Central memory CD8-positive, alpha-beta T cell (primary cell): Measurements from ENCODE around the gene GRM2.
"Not testable (repeated sequence)": the region's sequence is repeated elsewhere in the genome, so short reads cannot be mapped to it uniquely, and the experiment has no call there.

Experiments used
- ATAC-seq: fragments of 150-1000 bp; cut with Tn5 transposase; replicated peaks from 2 replicates; pipeline ENCODE4 v1.10.0; 2022; ENCODE audit warnings: mild to moderate bottlenecking, moderate FRiP score, moderate number of reproducible peaks; ENCODE audit not compliant: poor library complexity, severe bottlenecking; ENCODE audit errors: extremely low read depth
- DNase-seq, 2 donors: peaks; one replicate each; pipeline ENCODE4 v3.0.0; 2021; ENCODE audit warnings: low spot score in 2 of 2
- H3K27ac Mint-ChIP-seq: one replicate; pipeline ENCODE4 v1.8.0; 2022; ENCODE audit warnings: low read depth, mild to moderate bottlenecking, moderate library complexity, mixed read lengths
- H3K27me3 Mint-ChIP-seq: one replicate; pipeline ENCODE4 v1.8.0; 2022; ENCODE audit warnings: mixed read lengths
- H3K36me3 Mint-ChIP-seq: one replicate; pipeline ENCODE4 v1.8.0; 2022; ENCODE audit warnings: mild to moderate bottlenecking, moderate library complexity, mixed read lengths; ENCODE audit not compliant: insufficient read depth
- H3K4me1 Mint-ChIP-seq: one replicate; pipeline ENCODE4 v1.8.0; 2022; ENCODE audit warnings: mixed read lengths
- H3K4me3 Mint-ChIP-seq: one replicate; pipeline ENCODE4 v1.8.0; 2022; ENCODE audit warnings: mild to moderate bottlenecking, moderate library complexity, mixed read lengths
- H3K9me3 Mint-ChIP-seq: one replicate; pipeline ENCODE4 v1.8.0; 2022; ENCODE audit warnings: mixed read lengths

GRM2 gene

GRCh38 chr3:51751287-51751686 is 44.4 kb downstream of the GRM2 start:
- Mint-ChIP-seq H3K9me3 (peaks cover 5% of the 10 kb centered on the region), H3K4me1 (peaks cover 11% of the 10 kb centered on the region), H3K4me3 (no peak overlapping the region), H3K27me3 (peaks cover 10% of the 10 kb centered on the region), H3K36me3 (no peaks in the 10 kb centered on the region), H3K27ac (no peak overlapping the region)
- ATAC-seq: no peak
- DNase-seq: no peak

- not testable (repeated sequence) for DNase-seq, ATAC-seq, H3K9me3 Mint-ChIP-seq, H3K4me3 Mint-ChIP-seq, H3K36me3 Mint-ChIP-seq, H3K27ac Mint-ChIP-seq
- peaks cover 11% of the 10 kb centered on the region for H3K4me1 Mint-ChIP-seq
- H3K27me3 Mint-ChIP-seq: peaks cover 23% of the 10 kb centered on the region
These were observed 47.2 kb downstream of the GRM2 start for GRCh38 chr3:51753763-51754750.

- no peaks in the 10 kb centered on the region for H3K4me1 Mint-ChIP-seq
- H3K9me3 Mint-ChIP-seq: peaks cover 21% of the 10 kb centered on the region
These were observed 52.3 kb downstream of the GRM2 start for GRCh38 chr3:51759203-51759602.

More at GRCh38 chr3:51759203-51759602, 52.3 kb downstream of the GRM2 start:
- ATAC-seq: no peak
- H3K27ac Mint-ChIP-seq: no peak overlapping the region
- no peak for DNase-seq
- H3K4me3 Mint-ChIP-seq: no peak overlapping the region
- peaks cover 27% of the 10 kb centered on the region for H3K27me3 Mint-ChIP-seq
- no peaks in the 10 kb centered on the region for H3K36me3 Mint-ChIP-seq
